Esophagus muscularis mucosa (tissue), 3 donors: ENCODE measurements around the gene IL5RA.

Experiments
- CTCF ChIP-seq, 3 experiments: fragments of 200-600 bp in 2 of 3; fragments of 450-650 bp in 1 of 3; sonication (generic) in 2 of 3; IDR thresholded peaks; one replicate each; pipeline ENCODE4 v1.5.1; 2017 to 2019; ENCODE audit warnings: antibody characterized with exemption in 3 of 3, mild to moderate bottlenecking in 2 of 3, moderate library complexity in 1 of 3
- POLR2A ChIP-seq: fragments of 450-650 bp; IDR thresholded peaks from one replicate; pipeline ENCODE4 v1.6.1; 2017; ENCODE audit warnings: antibody characterized with exemption, moderate library complexity, mild to moderate bottlenecking, low read depth

DNA sequence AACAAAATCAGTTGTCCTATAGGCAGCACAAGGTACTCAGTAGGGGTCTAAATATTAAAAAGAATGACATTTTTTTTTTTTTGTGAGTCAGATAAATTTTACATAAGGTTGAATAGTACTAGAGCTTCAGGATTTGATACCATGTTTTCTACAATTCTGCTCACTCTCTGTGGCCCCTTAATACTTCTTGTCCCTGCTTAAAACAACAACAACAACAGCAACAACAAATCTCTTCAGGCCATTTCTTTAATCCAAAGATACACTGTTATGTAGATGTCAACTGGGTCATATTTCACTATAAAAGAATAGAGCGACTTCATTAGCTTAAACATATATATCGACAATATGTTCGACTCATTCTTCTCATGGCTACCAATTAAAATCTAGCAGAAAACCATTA, 3.0 kb downstream of the IL5RA start:
- TF ChIP-seq CTCF (IDR thresholded peaks at IDR 0.05): no peak
- TF ChIP-seq POLR2A: no peak
